Neutrophil (primary cell): Measurements from ENCODE around the gene ABCA7.

Experiments
- H3K27ac ChIP-seq: fragments of 200-600 bp; sonication (generic); 2 replicates; pipeline ENCODE4 v1.5.1; 2016; ENCODE audit warnings: mild to moderate bottlenecking, moderate library complexity
- H3K27me3 ChIP-seq: fragments of 200-600 bp; sonication (generic); 2 replicates; pipeline ENCODE4 v1.6.0; 2016; ENCODE audit warnings: mild to moderate bottlenecking
- H3K36me3 ChIP-seq: fragments of 200-600 bp; sonication (generic); 2 replicates; pipeline ENCODE4 v1.5.1; 2017
- H3K4me1 ChIP-seq, 2 experiments: fragments of 200-600 bp in 1 of 2; sonication (generic) in 1 of 2; 1 replicate in 1 of 2; 2 replicates in 1 of 2; pipeline versions ENCODE4 v1.5.1 to v1.6.1; 2013 to 2016; ENCODE audit warnings: low read depth in 1 of 2, low read length in 1 of 2, mild to moderate bottlenecking in 1 of 2, moderate library complexity in 1 of 2; ENCODE audit not compliant: control insufficient read depth in 1 of 2, insufficient read depth in 1 of 2
- H3K4me3 ChIP-seq, 2 experiments: fragments of 200-600 bp in 1 of 2; sonication (generic) in 1 of 2; 1 replicate in 1 of 2; 2 replicates in 1 of 2; pipeline ENCODE4 v1.5.1; 2013 to 2016; ENCODE audit warnings: low read depth in 1 of 2, low read length in 1 of 2, mild to moderate bottlenecking in 1 of 2, moderate library complexity in 1 of 2
- H3K9me3 ChIP-seq: fragments of 200-600 bp; sonication (generic); 2 replicates; pipeline ENCODE4 v1.5.1; 2016
- TF ChIP-seq, protein P1 (sequence below): fragments of 200-600 bp; sonication (generic); IDR thresholded peaks from 2 replicates; pipeline ENCODE4 v1.5.1; 2016; ENCODE audit warnings: antibody characterized with exemption

The ABCA7 gene

DNA sequence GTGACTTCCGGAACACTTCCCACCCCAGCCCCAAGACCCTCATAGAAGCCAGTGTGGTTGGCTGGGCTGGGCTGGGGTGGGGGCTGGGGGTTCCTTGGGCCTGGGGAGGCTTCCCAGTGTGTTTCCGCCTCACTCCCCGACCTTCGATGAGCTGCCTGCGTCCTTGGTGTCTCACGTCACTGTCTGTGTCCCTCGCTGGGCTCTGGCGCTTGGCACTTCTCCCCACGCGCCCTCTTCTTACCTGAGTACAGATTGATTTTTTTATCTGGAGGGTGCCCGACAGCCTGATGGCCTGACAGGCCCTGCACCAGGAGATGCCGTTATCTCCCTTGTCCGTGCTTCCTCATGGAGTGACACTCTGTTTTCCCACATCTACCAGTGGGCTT lies 47.2 kb upstream of the ABCA7 start:
- H3K27me3 ChIP-seq: peaks cover 29% of the 10 kb centered on the region
- no peaks in the 10 kb centered on the region for H3K4me1 ChIP-seq
- no peak overlapping the region for H3K4me3 ChIP-seq
- H3K9me3 ChIP-seq: no peaks in the 10 kb centered on the region
- TF ChIP-seq, protein P1, sequence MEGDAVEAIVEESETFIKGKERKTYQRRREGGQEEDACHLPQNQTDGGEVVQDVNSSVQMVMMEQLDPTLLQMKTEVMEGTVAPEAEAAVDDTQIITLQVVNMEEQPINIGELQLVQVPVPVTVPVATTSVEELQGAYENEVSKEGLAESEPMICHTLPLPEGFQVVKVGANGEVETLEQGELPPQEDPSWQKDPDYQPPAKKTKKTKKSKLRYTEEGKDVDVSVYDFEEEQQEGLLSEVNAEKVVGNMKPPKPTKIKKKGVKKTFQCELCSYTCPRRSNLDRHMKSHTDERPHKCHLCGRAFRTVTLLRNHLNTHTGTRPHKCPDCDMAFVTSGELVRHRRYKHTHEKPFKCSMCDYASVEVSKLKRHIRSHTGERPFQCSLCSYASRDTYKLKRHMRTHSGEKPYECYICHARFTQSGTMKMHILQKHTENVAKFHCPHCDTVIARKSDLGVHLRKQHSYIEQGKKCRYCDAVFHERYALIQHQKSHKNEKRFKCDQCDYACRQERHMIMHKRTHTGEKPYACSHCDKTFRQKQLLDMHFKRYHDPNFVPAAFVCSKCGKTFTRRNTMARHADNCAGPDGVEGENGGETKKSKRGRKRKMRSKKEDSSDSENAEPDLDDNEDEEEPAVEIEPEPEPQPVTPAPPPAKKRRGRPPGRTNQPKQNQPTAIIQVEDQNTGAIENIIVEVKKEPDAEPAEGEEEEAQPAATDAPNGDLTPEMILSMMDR: no peak
- H3K27ac ChIP-seq: no peak overlapping the region
- no peaks in the 10 kb centered on the region for H3K36me3 ChIP-seq

GRCh38 chr19:993361-993830 lies 46.5 kb upstream of the ABCA7 start:
- Histone ChIP-seq H3K4me3 (no peak overlapping the region), H3K27me3 (peaks cover 36% of the 10 kb centered on the region), H3K4me1 (no peaks in the 10 kb centered on the region), H3K9me3 (no peaks in the 10 kb centered on the region), H3K36me3 (no peaks in the 10 kb centered on the region), H3K27ac (no peak overlapping the region)
- TF ChIP-seq, protein P1: no peak

DNA sequence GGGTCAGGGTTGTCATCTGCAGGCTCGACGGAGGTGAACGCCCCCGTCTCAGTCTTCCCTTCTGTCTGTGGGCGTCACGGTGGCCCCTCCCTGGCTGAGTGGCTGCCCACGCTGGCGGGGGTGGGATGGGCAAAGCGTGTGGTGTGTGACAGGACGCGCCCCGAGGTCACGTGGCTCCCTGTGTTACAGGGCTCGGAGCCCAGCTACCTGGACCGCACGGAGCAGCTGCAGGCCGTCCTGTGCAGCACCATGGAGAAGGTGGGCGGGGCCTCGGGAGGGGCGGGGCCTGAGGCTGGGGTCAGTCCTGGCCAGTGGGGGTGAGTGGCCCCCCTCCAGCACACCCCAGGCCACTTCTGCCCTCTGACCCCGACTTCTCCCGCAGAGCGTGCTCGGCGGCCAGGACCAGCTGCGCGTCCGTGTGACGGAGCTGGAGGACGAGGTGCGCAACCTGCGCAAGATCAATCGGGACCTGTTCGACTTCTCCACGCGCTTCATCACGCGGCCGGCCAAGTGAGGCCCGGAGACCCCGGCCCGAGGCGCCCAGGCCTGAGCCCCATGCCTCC lies 46.0 kb upstream of the ABCA7 start:
- H3K9me3 ChIP-seq: no peaks in the 10 kb centered on the region
- no peak overlapping the region for H3K4me3 ChIP-seq
- no peaks in the 10 kb centered on the region for H3K4me1 ChIP-seq
- TF ChIP-seq, protein P1: no peak
- no peaks in the 10 kb centered on the region for H3K36me3 ChIP-seq
- H3K27ac ChIP-seq: no peak overlapping the region
- peaks cover 41% of the 10 kb centered on the region for H3K27me3 ChIP-seq

- Histone ChIP-seq H3K27me3 (peaks cover 47% of the 10 kb centered on the region), H3K9me3 (no peaks in the 10 kb centered on the region), H3K36me3 (no peaks in the 10 kb centered on the region), H3K4me1 (no peaks in the 10 kb centered on the region), H3K4me3 (no peak overlapping the region), H3K27ac (no peak overlapping the region)
- TF ChIP-seq, protein P1: no peak
These were observed 45.4 kb upstream of the ABCA7 start for GRCh38 chr19:994516-994915.

- no peak overlapping the region for H3K27ac ChIP-seq
- H3K36me3 ChIP-seq: no peaks in the 10 kb centered on the region
- H3K4me3 ChIP-seq: no peak overlapping the region
These were observed 44.7 kb upstream of the ABCA7 start for GRCh38 chr19:995051-995827.

More at GRCh38 chr19:995051-995827, 44.7 kb upstream of the ABCA7 start:
- TF ChIP-seq, protein P1: no peak
- Histone ChIP-seq H3K4me1 (peaks cover 0 to 4% of the 10 kb centered on the region in 2 experiments), H3K9me3 (no peaks in the 10 kb centered on the region), H3K27me3 (peaks cover 54% of the 10 kb centered on the region)
